NB4 (cell line): Measurements from ENCODE around the gene CORIN.

ENCODE experiments used
- MYC ChIP-seq: IDR thresholded peaks from 2 replicates; pipeline ENCODE4 v1.6.1; 2011; ENCODE audit warnings: low read depth, low read length
- POLR2A ChIP-seq: IDR thresholded peaks from 2 replicates; pipeline ENCODE4 v1.6.1; 2011; ENCODE audit warnings: mild to moderate bottlenecking; ENCODE audit not compliant: insufficient read length; ENCODE audit errors: extremely low read depth

GRCh38 chr4:47824840-47825239 lies 13.0 kb downstream of the CORIN start:
- TF ChIP-seq MYC (no peak), POLR2A (no peak)
